Measurements from ENCODE around the gene MAFG. TPM values are rescaled to one million over a fixed set of nuclear protein-coding genes. Genes with fewer than 3 reads are reported as not detected.

MAFG gene
- total RNA-seq, 4 donors from 2014 or later: 19.8 to 38.3 (median 34.4) TPM

DNA sequence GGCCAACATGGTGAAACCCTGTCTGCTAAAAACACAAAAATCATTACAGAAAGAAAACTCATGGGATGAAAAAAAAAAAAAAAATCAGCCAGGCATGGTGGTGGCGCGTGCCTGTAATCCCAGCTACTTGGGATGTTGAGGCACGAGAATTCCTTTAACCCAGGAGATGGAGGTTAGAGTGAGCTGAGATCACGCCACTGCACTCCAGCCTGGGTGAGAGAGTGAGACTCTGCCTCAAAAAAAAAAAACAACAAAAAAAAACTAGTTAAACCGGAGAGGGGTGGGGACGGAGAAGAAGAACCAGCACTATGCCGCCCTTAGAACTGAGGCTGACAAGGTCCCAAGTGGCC lies 40.8 kb upstream of the MAFG start:
- no peaks in the 10 kb centered on the region for H3K9me3 ChIP-seq
- no peaks in the 10 kb centered on the region for H3K36me3 ChIP-seq
- TF ChIP-seq, protein P1, sequence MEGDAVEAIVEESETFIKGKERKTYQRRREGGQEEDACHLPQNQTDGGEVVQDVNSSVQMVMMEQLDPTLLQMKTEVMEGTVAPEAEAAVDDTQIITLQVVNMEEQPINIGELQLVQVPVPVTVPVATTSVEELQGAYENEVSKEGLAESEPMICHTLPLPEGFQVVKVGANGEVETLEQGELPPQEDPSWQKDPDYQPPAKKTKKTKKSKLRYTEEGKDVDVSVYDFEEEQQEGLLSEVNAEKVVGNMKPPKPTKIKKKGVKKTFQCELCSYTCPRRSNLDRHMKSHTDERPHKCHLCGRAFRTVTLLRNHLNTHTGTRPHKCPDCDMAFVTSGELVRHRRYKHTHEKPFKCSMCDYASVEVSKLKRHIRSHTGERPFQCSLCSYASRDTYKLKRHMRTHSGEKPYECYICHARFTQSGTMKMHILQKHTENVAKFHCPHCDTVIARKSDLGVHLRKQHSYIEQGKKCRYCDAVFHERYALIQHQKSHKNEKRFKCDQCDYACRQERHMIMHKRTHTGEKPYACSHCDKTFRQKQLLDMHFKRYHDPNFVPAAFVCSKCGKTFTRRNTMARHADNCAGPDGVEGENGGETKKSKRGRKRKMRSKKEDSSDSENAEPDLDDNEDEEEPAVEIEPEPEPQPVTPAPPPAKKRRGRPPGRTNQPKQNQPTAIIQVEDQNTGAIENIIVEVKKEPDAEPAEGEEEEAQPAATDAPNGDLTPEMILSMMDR (IDR thresholded peaks at IDR 0.05): no peak
- no peak for TF ChIP-seq POLR2A (IDR thresholded peaks at IDR 0.05)
- peak overlapping the region in 1 of 4 donors; percentile 40 for H3K4me3 ChIP-seq
- peak overlapping the region in 1 of 4 donors; percentile 63 for H3K27ac ChIP-seq
- H3K4me1 ChIP-seq: peaks cover 7 to 22% (median 19%) of the 10 kb centered on the region in 4 donors
- no peak for DNase-seq
- no peaks in the 10 kb centered on the region for H3K27me3 ChIP-seq

DNA sequence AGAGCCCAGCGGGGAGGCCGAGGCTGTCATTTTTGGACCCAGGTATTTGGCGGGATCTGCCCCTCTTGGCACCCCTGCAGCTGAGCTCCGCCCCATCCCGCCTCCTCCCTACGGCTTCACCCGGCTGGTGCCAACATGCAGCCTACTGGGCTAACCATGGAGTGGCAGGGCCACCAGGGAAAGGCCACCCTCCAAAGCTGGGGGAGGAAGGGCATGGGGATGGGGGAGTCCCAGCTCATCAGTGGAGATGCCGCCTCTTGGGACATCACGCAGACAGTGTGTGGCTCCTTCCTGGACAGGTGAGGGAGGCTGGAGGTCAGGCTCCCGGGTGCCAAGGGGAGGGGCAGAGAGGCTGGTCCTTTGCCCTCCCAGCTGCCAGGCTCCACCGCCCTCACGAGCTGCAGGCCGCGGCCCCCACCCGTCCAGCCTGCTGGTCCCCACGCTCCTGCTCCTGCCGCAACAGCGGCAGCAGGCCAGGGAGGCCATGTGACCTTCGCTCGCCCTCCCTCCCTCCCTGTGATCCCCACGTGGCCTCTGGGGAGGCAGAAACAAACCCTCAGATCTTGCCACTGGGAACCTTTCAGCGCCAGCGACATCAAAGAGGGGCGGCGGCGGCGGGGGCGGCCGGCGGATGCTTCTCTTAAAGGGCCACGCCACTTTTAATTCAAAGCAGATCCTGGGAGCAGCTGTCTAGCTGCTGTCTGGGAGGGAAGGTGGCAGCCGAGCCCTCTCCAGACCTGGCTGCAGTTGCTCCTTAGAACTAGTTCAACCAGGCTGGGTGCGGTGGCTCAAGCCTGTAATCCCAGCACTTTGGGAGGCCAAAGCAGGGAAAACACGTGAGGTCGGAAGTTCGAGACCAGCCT lies 40.2 kb upstream of the MAFG start:
- peak overlapping the region; percentile 16 to 40 (median 19) for H3K4me3 ChIP-seq
- peak; percentile 83 to 93 (median 88) for DNase-seq
- no peaks in the 10 kb centered on the region for H3K27me3 ChIP-seq
- no peak for TF ChIP-seq POLR2A (IDR thresholded peaks at IDR 0.05)
- TF ChIP-seq, protein P1 (IDR thresholded peaks at IDR 0.05): no peak
- H3K4me1 ChIP-seq: peaks cover 7 to 22% (median 19%) of the 10 kb centered on the region in 4 donors
- H3K9me3 ChIP-seq: no peaks in the 10 kb centered on the region
- H3K27ac ChIP-seq: peak overlapping the region; percentile 3 to 63 (median 22)
- H3K36me3 ChIP-seq: no peaks in the 10 kb centered on the region

DNA sequence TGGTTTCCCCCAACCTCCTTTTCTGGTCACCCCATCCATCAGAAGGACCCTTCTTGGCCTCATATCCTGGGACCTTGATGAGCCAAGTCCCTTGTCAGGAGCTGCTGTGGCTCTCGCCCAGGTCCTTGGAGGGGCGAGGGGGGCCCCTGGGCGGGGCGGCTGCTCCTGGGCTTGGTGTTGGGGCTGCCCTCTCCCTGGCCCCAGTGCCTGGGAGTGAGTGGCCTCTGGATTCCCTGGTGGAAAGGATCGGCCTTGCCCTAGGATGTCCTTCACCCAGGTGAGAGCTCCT lies 39.7 kb upstream of the MAFG start:
- H3K36me3 ChIP-seq: no peaks in the 10 kb centered on the region
- DNase-seq: no peak
- TF ChIP-seq POLR2A (IDR thresholded peaks at IDR 0.05): no peak
- TF ChIP-seq, protein P1 (IDR thresholded peaks at IDR 0.05): no peak
- H3K9me3 ChIP-seq: no peaks in the 10 kb centered on the region
- peaks cover 7 to 22% (median 19%) of the 10 kb centered on the region in 4 donors for H3K4me1 ChIP-seq
- peak overlapping the region in 3 of 4 donors; percentile 19 to 40 (median 19) for H3K4me3 ChIP-seq
- peak overlapping the region in 3 of 4 donors; percentile 18 to 63 (median 27) for H3K27ac ChIP-seq
- peaks cover 0 to 3% of the 10 kb centered on the region in 2 donors for H3K27me3 ChIP-seq

DNA sequence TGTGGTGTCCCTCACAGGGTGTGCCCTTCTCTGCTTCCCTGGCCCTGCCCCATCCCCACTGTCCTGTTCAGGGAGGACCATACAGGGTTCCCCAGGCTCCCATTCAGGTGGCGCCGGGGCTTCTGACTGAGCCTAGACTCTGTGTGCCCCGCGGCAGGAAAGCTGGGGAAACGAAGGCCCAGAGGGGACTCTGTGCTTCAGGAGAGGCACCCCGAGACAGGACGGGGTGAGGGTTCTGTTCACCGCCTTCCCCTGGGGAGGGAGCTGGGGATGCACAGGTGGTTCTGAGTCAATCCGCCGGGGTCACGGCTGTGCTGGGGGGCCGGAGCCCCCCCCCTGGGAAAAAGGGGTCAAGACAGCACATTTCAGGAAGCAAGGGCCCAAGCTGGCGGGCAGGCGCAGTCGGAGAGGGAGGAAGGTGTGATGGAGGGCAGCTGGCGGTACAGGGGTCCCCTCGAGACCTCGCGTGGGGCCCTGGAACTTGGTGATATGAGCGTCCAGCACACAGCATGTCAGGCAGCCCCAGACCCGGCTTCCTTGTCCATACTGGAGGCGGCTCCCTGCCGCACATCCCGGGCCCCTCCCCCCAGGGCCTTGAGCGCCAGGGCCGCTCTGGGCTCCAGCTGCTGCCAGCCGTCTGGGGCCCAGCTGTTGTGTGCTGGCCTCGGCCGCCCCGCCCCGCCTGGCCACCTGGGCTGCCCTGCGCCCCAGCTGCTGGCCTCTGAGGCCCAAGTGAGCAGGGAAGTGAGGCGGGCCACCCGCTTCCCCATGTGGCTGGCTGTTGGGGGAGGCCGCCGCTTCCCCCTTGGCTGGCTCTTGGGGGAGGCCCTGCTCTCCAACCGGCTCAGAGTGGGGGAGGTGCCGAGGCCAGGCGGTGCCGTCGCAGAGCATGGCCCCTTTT lies 39.1 kb upstream of the MAFG start:
- H3K36me3 ChIP-seq: no peaks in the 10 kb centered on the region
- H3K9me3 ChIP-seq: no peaks in the 10 kb centered on the region
- peak overlapping the region in 3 of 4 donors; percentile 18 to 63 (median 27) for H3K27ac ChIP-seq
- H3K27me3 ChIP-seq: peaks cover 0 to 9% of the 10 kb centered on the region in 2 donors
- DNase-seq: peak; percentile 46 to 82 (median 80)
- H3K4me3 ChIP-seq: peak overlapping the region in 1 of 4 donors; percentile 40
- H3K4me1 ChIP-seq: peaks cover 7 to 27% (median 20%) of the 10 kb centered on the region in 4 donors
- TF ChIP-seq POLR2A (IDR thresholded peaks at IDR 0.05): no peak

DNA sequence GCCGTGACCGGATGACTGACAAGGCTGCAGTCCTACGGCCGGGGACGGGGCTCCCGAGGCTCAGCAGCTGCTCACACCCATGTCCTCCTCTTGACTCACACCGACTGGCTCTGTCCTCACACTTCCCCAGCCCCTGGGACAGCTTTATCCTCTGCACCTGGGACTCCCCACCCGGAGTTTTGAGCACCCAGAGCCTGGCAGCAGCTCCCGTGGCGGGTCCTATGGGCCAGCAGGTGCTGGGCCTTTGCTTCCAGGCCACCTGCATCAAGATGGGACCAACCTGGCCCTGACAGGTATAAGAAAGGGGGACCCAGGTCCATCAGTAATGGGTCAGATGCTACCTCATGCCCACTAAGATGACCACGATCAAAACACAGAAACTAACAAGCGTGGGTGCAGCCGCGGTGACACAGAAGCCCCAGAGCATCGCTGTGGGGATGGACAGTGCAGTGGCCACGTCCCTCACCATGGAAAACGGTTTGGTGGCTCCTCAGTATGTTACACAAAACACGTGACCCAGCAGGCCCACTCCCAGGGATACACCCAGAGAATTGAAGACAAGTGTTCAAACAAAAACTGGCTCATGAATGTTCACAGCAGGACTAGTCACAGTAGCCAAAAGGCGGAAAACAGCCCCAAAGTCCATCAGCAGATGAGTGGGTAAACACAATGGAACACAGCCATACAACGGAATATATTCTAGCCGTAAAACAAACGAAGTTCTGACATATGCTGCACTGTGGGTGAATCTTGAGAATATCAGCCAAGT lies 36.7 kb upstream of the MAFG start:
- Histone ChIP-seq H3K27me3 (peaks cover 0 to 24% of the 10 kb centered on the region in 2 donors), H3K9me3 (no peaks in the 10 kb centered on the region), H3K4me3 (no peak overlapping the region), H3K36me3 (no peaks in the 10 kb centered on the region), H3K27ac (no peak overlapping the region), H3K4me1 (peaks cover 7 to 49% (median 34%) of the 10 kb centered on the region in 4 donors)
- no peak for TF ChIP-seq POLR2A (IDR thresholded peaks at IDR 0.05)
- TF ChIP-seq, protein P1 (IDR thresholded peaks at IDR 0.05): no peak
- DNase-seq: no peak

All from Peyer's patch (tissue), 4 donors.